Aorta (tissue), 5 donors: Measurements from ENCODE around the gene ABI1. TPM values are rescaled to one million over a fixed set of nuclear protein-coding genes. Genes with fewer than 3 reads are reported as not detected.

Source experiments
- ATAC-seq: fragments of 200-7000 bp; cut with Tn5 transposase; one replicate; pipeline ENCODE4 v1.9.1; 2022; ENCODE audit warnings: moderate library complexity; ENCODE audit not compliant: low FRiP score
- DNase-seq, 2 donors: peaks; one replicate each; pipeline ENCODE4 v3.0.0-alpha.2; 2020
- H3K27ac ChIP-seq, 2 donors: one replicate each; pipeline ENCODE4 v1.5.1; 2013; ENCODE audit warnings: low read length in 2 of 2, mild to moderate bottlenecking in 2 of 2, moderate library complexity in 2 of 2, control low read depth in 1 of 2, inconsistent platforms in 1 of 2, low read depth in 1 of 2
- H3K27me3 ChIP-seq, 2 donors: one replicate each; pipeline ENCODE4 v1.6.1; 2013; ENCODE audit warnings: control low read depth in 1 of 2, low read length in 1 of 2, mild to moderate bottlenecking in 1 of 2, moderate library complexity in 1 of 2; ENCODE audit not compliant: insufficient read depth in 2 of 2, control insufficient read depth in 1 of 2
- H3K36me3 ChIP-seq, 2 donors: one replicate each; pipeline ENCODE4 v1.6.1; 2013; ENCODE audit warnings: control low read depth in 1 of 2, low read length in 1 of 2, mild to moderate bottlenecking in 1 of 2; ENCODE audit not compliant: insufficient read depth in 2 of 2, control insufficient read depth in 1 of 2
- H3K4me1 ChIP-seq, 2 donors: one replicate each; pipeline ENCODE4 v1.6.1; 2013; ENCODE audit warnings: low read length in 2 of 2, control low read depth in 1 of 2, mild to moderate bottlenecking in 1 of 2, moderate library complexity in 1 of 2; ENCODE audit not compliant: insufficient read depth in 2 of 2, control insufficient read depth in 1 of 2
- H3K4me3 ChIP-seq, 2 donors: one replicate each; pipeline ENCODE4 v1.5.1; 2013; ENCODE audit warnings: low read length in 2 of 2, control low read depth in 1 of 2, mild to moderate bottlenecking in 1 of 2
- H3K9me3 ChIP-seq: one replicate; pipeline ENCODE4 v1.6.1; 2013; ENCODE audit warnings: mild to moderate bottlenecking, low read length; ENCODE audit not compliant: control insufficient read depth
- WGBS, 2 donors: extraction: QIAGEN DNeasy Blood & Tissue Kit; methylation state at CpG; one replicate each; pipeline ENCODE4 v1.1.7; 2013; 5-methylcytosine and 5-hydroxymethylcytosine counted together
- intact Hi-C, 2 donors: fragments of 100-400 bp; cut with DNase I; formaldehyde crosslinking; loops; one replicate each; pipeline versions ENCODE4 v1.14.2 to v1.15.0; 2022
- polyA plus RNA-seq, 2 donors: library from polyadenylated mRNA; stranded (reverse); fragments of 200-250 nt; gene quantifications; one replicate each; pipeline ENCODE4 v1.2.3, GENCODE V29; 2013
- total RNA-seq, 2 donors: library from RNA; stranded (reverse); fragmentation: NEBNext Ultra II Directional; extraction: Animal tissue kit (Norgen Biotek cat#: 25700); gene quantifications; one replicate each; pipeline ENCODE4 v1.2.1, GENCODE V29; 2021
- donor health status: healthy with polysubstance abuse.
- donor health status: Bipolar disorder and iron deficiency.
- donor health status: DM: no; HTN: no; CAD: no.
- donor health status: DM: no; HTN: no; CAD: no.
- donor health status: DM: yes; HTN: yes; CAD: no.

The ABI1 gene
- total and polyA plus RNA-seq, 4 donors = 20.8 to 60.3 (median 40.9) TPM

- Histone ChIP-seq H3K27ac (peak within 1 kb of the TSS in 1 of 2 donors; percentile 89), H3K9me3 (no peaks in the 10 kb centered on the region), H3K4me3 (peak within 1 kb of the TSS; percentile 82 to 99), H3K4me1 (peaks cover 0 to 2% of the 10 kb centered on the region in 2 donors), H3K36me3 (no peaks in the 10 kb centered on the region), H3K27me3 (no peaks in the 10 kb centered on the region)
- intact Hi-C loops = no loop called here
- DNase-seq (peak; percentile 84 to 91), ATAC-seq (peak; percentile 94)
- WGBS, 2 donors = 0% methylated on average over 51 to 82 of the region's 82 CpGs
Observed at GRCh38 chr10:26697163-26697921, 163.4 kb downstream of the ABI1 start, which contains the start of gene PDSS1. PDSS1 (plus strand) TSS chr10:26697701; CDS start chr10:26697712, 11 bp downstream.

- H3K4me3 ChIP-seq = peak overlapping the region; percentile 82 to 99
- H3K36me3 ChIP-seq = no peaks in the 10 kb centered on the region
- ATAC-seq = no peak
- peak overlapping the region in 1 of 2 donors; percentile 89 for H3K27ac ChIP-seq
- no peaks in the 10 kb centered on the region for H3K27me3 ChIP-seq
- WGBS, 2 donors = 22 to 25% methylated on average over 11 of the region's 11 CpGs
- no peak for DNase-seq
- no peaks in the 10 kb centered on the region for H3K9me3 ChIP-seq
- H3K4me1 ChIP-seq = peaks cover 0 to 2% of the 10 kb centered on the region in 2 donors
- intact Hi-C loops = no loop called here
Observed at GRCh38 chr10:26696786-26697162, 164.0 kb downstream of the ABI1 start.

Other genes starting within 250 kb of the ABI1 start
- 1 to 10 TPM; 2.5 to 4.2 TPM for gene PDSS1, start 163.3 kb downstream of the ABI1 start, total RNA-seq
- gene PDSS1, start 163.3 kb downstream of the ABI1 start, polyA plus RNA-seq = 1 to 10 TPM; 1.8 to 6.6 TPM
- 10 to 100 TPM in 1 of 2 donors, 1 to 10 TPM in 1; 5.8 to 15.8 TPM for gene ANKRD26, start 239.5 kb upstream of the ABI1 start, total RNA-seq
- 1 to 10 TPM; 2.6 TPM for gene ANKRD26, start 239.5 kb upstream of the ABI1 start, polyA plus RNA-seq